Spleen (tissue), 11 donors: ENCODE results near the gene UTP11. TPM values are rescaled to one million over a fixed set of nuclear protein-coding genes. Genes with fewer than 3 reads are reported as not detected.
"Not testable (repeated sequence)": the region's sequence is repeated elsewhere in the genome, so short reads cannot be mapped to it uniquely, and the experiment has no call there.

ENCODE experiments used
- DNase-seq: peaks from one replicate; pipeline ENCODE4 v3.0.0-alpha.2; 2020
- H3K27ac ChIP-seq, 8 donors: fragments of 200-600 bp; sonication (generic) in 7 of 8; 1 replicate in 4 of 8; 2 replicates in 4 of 8; pipeline versions ENCODE4 v1.5.0 to v1.8.0; 2016 to 2021; ENCODE audit warnings: inconsistent platforms in 4 of 8, mild to moderate bottlenecking in 4 of 8, moderate library complexity in 1 of 8
- H3K27me3 ChIP-seq, 7 donors: fragments of 200-600 bp; sonication (generic) in 6 of 7; replicated peaks in 1 of 7; 1 replicate in 4 of 7; 2 replicates in 3 of 7; pipeline versions ENCODE4 v1.5.0 to v1.8.0; 2016 to 2021; ENCODE audit warnings: inconsistent platforms in 3 of 7, mild to moderate bottlenecking in 1 of 7
- H3K36me3 ChIP-seq, 6 donors: fragments of 200-600 bp; sonication (generic) in 5 of 6; 1 replicate in 4 of 6; 2 replicates in 2 of 6; pipeline versions ENCODE4 v1.5.0 to v1.8.0; 2016 to 2021; ENCODE audit warnings: inconsistent platforms in 2 of 6
- H3K4me1 ChIP-seq, 6 donors: fragments of 200-600 bp; sonication (generic) in 5 of 6; 1 replicate in 3 of 6; 2 replicates in 3 of 6; pipeline versions ENCODE4 v1.5.0 to v1.8.0; 2016 to 2021; ENCODE audit warnings: inconsistent platforms in 3 of 6
- H3K4me3 ChIP-seq, 8 donors: fragments of 200-600 bp; sonication (generic) in 7 of 8; 1 replicate in 4 of 8; 2 replicates in 4 of 8; pipeline versions ENCODE4 v1.5.0 to v1.8.0; 2016 to 2021; ENCODE audit warnings: inconsistent platforms in 4 of 8, mild to moderate bottlenecking in 4 of 8, moderate library complexity in 2 of 8
- H3K9me3 ChIP-seq, 8 donors: fragments of 200-600 bp; sonication (generic) in 7 of 8; 1 replicate in 4 of 8; 2 replicates in 4 of 8; pipeline versions ENCODE4 v1.5.0 to v1.8.0; 2016 to 2021; ENCODE audit warnings: inconsistent platforms in 4 of 8
- CTCF ChIP-seq, 11 experiments: fragments of 200-600 bp in 7 of 11; fragments of 450-650 bp in 4 of 11; sonication (generic) in 4 of 11; IDR thresholded peaks in 8 of 11; conservative IDR thresholded peaks in 3 of 11; 1 replicate in 7 of 11; 2 replicates in 4 of 11; pipeline versions ENCODE4 v1.4.0 to v1.8.0; 2016 to 2021; ENCODE audit warnings: antibody characterized with exemption in 11 of 11, inconsistent platforms in 4 of 11, mild to moderate bottlenecking in 1 of 11
- POLR2A ChIP-seq, 3 donors: fragments of 450-650 bp; IDR thresholded peaks; one replicate each; pipeline ENCODE4 v1.5.1; 2017; ENCODE audit warnings: antibody characterized with exemption in 3 of 3, mild to moderate bottlenecking in 1 of 3
- POLR2AphosphoS5 ChIP-seq, 3 donors: sonication (generic); formaldehyde crosslinking; IDR thresholded peaks; one replicate each; pipeline ENCODE4 v1.5.1; 2017; ENCODE audit warnings: antibody characterized with exemption in 3 of 3
- WGBS, 5 donors: extraction: QIAGEN DNeasy Blood & Tissue Kit in 3 of 5; methylation state at CpG; one replicate each; pipeline versions ENCODE4 v1.1.5 to v1.1.7; 2013 to 2018; 5-methylcytosine and 5-hydroxymethylcytosine counted together
- intact Hi-C: fragments of 100-400 bp; cut with DNase I; formaldehyde crosslinking; loops from one replicate; pipeline ENCODE4 v1.15.0; 2023; ENCODE audit warnings: low total_unique reads
- polyA plus RNA-seq, 3 donors: library from polyadenylated mRNA; stranded (reverse); fragments of 200-250 nt; gene quantifications; one replicate each; pipeline ENCODE4 v1.2.1, GENCODE V29; 2013
- total RNA-seq, 7 donors: library from RNA; depleted of rRNA in 3 of 7; stranded (reverse); fragments of >200 nt in 3 of 7; fragmentation: NEBNext Ultra II Directional in 4 of 7; extraction: Animal tissue kit (Norgen Biotek cat#: 25700) in 4 of 7; gene quantifications; one replicate each; pipeline versions ENCODE4 v1.1.0 to v1.2.1, GENCODE V29; 2016 to 2021
- donor health status: healthy with polysubstance abuse.
- donor health status: DM: no; HTN: no; CAD: no; lungs with moderate emphysema.
- donor health status: DM: no; HTN: no; CAD: no.
- donor health status: Bipolar disorder and iron deficiency.
- donor health status: healthy.
- donor health status: DM: no; HTN: no; CAD: no.
- donor health status: DM: yes; HTN: yes; CAD: no.

The UTP11 gene
- total and polyA plus RNA-seq, 10 donors: 12.5 to 51.4 (median 20.8) TPM

DNA sequence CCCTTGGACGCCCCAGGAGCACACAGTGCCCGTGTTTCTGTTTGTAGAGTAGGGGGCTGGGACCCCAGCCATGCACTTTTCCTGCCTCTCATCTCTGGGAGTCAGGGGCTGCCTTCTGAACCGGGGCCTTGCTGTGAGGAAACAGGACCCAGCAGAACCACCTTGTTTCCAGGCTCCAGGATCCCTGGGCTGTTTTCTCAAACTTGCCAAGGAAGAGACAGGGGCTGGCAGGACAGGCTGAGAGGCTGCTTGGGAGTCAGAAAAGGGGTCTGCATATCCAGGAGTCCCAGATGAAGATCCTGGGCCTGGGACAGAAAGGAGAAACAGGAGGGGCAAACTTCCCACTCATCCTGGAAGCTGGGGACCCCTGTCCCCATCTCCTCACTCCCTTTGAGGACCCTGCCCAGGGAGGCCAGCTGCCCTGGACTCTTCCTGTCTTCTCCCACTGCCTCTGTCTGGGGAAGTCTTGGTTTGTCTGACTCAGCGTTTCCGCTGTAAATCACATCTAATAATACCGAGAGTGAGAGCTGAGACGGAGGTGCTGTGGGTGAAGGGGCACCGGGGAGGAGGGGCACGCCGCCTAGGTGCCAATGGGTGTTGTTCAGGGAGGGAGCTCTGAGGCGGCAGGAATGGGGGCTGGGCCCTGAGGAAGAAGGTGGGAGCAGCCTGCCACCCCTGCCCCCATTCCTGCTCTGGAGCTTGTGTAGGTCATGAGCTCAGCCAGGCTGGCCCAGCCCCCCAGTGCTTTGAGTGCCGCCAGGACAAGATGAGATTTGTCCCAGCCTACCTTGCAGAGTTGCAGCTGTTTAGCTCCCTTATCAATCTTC, 17.4 kb downstream of the UTP11 start:
- peaks cover 0 to 23% (median 0%) of the 10 kb centered on the region in 7 donors for H3K27me3 ChIP-seq
- intact Hi-C loops: loop anchor here (10.0 kb wide), 2 partner anchors 785 to 805 kb away; no protein-coding TSS in a partner anchor
- WGBS, 5 donors: 13 to 22% (median 18%) methylated on average over 11 to 12 of the region's 12 CpGs
- DNase-seq: no peak
- H3K36me3 ChIP-seq: peaks cover 4 to 16% (median 13%) of the 10 kb centered on the region in 6 donors
- no peaks in the 10 kb centered on the region for H3K9me3 ChIP-seq
- peak overlapping the region in 1 of 8 donors; percentile 43 for H3K4me3 ChIP-seq
- peak overlapping the region in 3 of 8 donors; percentile 18 to 54 (median 42) for H3K27ac ChIP-seq
- TF ChIP-seq POLR2A (IDR thresholded peaks at IDR 0.05) (no peak), POLR2AphosphoS5 (IDR thresholded peaks at IDR 0.05) (peak in 2 of 3 donors; percentile 31 to 46)
- H3K4me1 ChIP-seq: peaks cover 18 to 59% (median 48%) of the 10 kb centered on the region in 6 donors

- WGBS, 5 donors: 62 to 78% (median 73%) methylated on average over 10 to 17 of the region's 17 CpGs
- DNase-seq: no peak
- TF ChIP-seq CTCF (IDR thresholded peaks at IDR 0.05 in 8 of 11, conservative IDR thresholded peaks at IDR 0.05 in 3 of 11): no peak
- TF ChIP-seq POLR2A (IDR thresholded peaks at IDR 0.05): no peak
- TF ChIP-seq POLR2AphosphoS5 (IDR thresholded peaks at IDR 0.05): no peak
Observed at GRCh38 chr1:38030596-38031512, 18.3 kb downstream of the UTP11 start.

GRCh38 chr1:38031513-38031866, 19.0 kb downstream of the UTP11 start:
- peak overlapping the region in 1 of 8 donors; percentile 54 for H3K27ac ChIP-seq
- no peaks in the 10 kb centered on the region for H3K9me3 ChIP-seq
- no peak overlapping the region for H3K4me3 ChIP-seq
- no peak for DNase-seq
- H3K4me1 ChIP-seq: peaks cover 17 to 51% (median 44%) of the 10 kb centered on the region in 6 donors
- TF ChIP-seq CTCF (IDR thresholded peaks at IDR 0.05 in 8 of 11, conservative IDR thresholded peaks at IDR 0.05 in 3 of 11) (no peak), POLR2AphosphoS5 (IDR thresholded peaks at IDR 0.05) (no peak), POLR2A (IDR thresholded peaks at IDR 0.05) (no peak)
- intact Hi-C loops: loop anchor here (10.0 kb wide), 1 partner anchor 803 kb away; no protein-coding TSS in a partner anchor
- 63 to 70% (median 69%) methylated on average over 4 of the region's 4 CpGs for WGBS, 5 donors
- H3K36me3 ChIP-seq: peaks cover 0 to under 1% (median 0%) of the 10 kb centered on the region in 6 donors
- peaks cover 0 to 26% (median 0%) of the 10 kb centered on the region in 7 donors for H3K27me3 ChIP-seq

More at GRCh38 chr1:38030596-38031512, 18.3 kb downstream of the UTP11 start:
- peaks cover 18 to 58% (median 48%) of the 10 kb centered on the region in 6 donors for H3K4me1 ChIP-seq
- peak overlapping the region in 3 of 8 donors; percentile 18 to 54 (median 42) for H3K27ac ChIP-seq
- peaks cover 0 to 7% (median 3%) of the 10 kb centered on the region in 6 donors for H3K36me3 ChIP-seq
- peaks cover 0 to 26% (median 0%) of the 10 kb centered on the region in 7 donors for H3K27me3 ChIP-seq
- H3K9me3 ChIP-seq: no peaks in the 10 kb centered on the region
- peak overlapping the region in 1 of 8 donors; percentile 43 for H3K4me3 ChIP-seq
- intact Hi-C loops: loop anchor here (10.0 kb wide), 1 partner anchor 804 kb away; no protein-coding TSS in a partner anchor

DNA sequence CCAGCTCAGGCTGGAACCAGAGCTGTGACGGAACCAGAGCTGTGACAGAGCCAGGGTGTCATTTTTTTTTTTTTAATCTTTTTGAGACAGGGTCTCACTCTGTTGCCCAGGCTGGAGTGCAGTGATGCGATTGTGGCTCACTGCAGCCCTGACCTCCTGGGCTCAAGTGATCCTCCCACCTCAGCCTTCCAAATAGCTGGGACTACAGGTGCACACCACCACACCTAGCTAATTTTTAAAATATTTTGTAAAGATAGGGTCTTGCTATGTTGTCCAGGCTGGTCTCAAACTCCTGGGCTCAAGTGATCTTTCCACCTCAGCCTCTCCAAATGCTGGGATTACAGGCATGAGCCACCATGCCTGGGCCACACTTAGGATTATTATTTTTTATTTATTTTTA, 20.5 kb downstream of the UTP11 start:
- Histone ChIP-seq H3K4me1 (peaks cover 12 to 36% (median 30%) of the 10 kb centered on the region in 6 donors), H3K27me3 (peaks cover 0 to 33% (median 0%) of the 10 kb centered on the region in 7 donors)
- intact Hi-C loops: loop anchor here (10.0 kb wide), 1 partner anchor 802 kb away; no protein-coding TSS in a partner anchor
- H3K9me3 ChIP-seq, H3K27ac ChIP-seq, H3K36me3 ChIP-seq, H3K4me3 ChIP-seq, DNase-seq: not testable (repeated sequence)
- 93 to 100% (median 98%) methylated on average over 2 of the region's 2 CpGs for WGBS, 5 donors
